Measurements from ENCODE around the gene BTBD16. TPM values are rescaled to one million over a fixed set of nuclear protein-coding genes. Genes with fewer than 3 reads are reported as not detected.

Gene BTBD16
- total and polyA plus RNA-seq, 3 experiments from 2014 or later, result not detected

GRCh38 chr10:122233857-122234348, 37.2 kb upstream of the BTBD16 start:
- Mint-ChIP-seq H3K27me3 (peaks cover 0 to 14% of the 10 kb centered on the region in 2 donors), H3K9me3 (no peaks in the 10 kb centered on the region), H3K27ac (no peak overlapping the region), H3K4me3 (no peak overlapping the region), H3K4me1 (no peaks in the 10 kb centered on the region), H3K36me3 (no peaks in the 10 kb centered on the region)
- Histone ChIP-seq H3K9me3 (ENCODE audit: low read length) (no peaks in the 10 kb centered on the region), H3K27me3 (ENCODE audit: insufficient read depth, low read length, poor library complexity, severe bottlenecking) (no peaks in the 10 kb centered on the region), H3K4me1 (ENCODE audit: insufficient read depth, low read length) (no peaks in the 10 kb centered on the region), H3K27ac (ENCODE audit: low read depth, low read length) (no peak overlapping the region), H3K36me3 (ENCODE audit: insufficient read depth, low read length) (no peaks in the 10 kb centered on the region), H3K4me3 (ENCODE audit: low read length) (no peak overlapping the region)
- ChIA-PET POLR2A (no interaction called here), CTCF (no interaction called here)
- no peak for DNase-seq

GRCh38 chr10:122234416-122234815, 36.7 kb upstream of the BTBD16 start:
- H3K4me3 ChIP-seq (ENCODE audit: low read length), result no peak overlapping the region
- H3K36me3 ChIP-seq (ENCODE audit: insufficient read depth, low read length), result no peaks in the 10 kb centered on the region
- CTCF ChIA-PET, result no interaction called here
- no peaks in the 10 kb centered on the region for H3K9me3 ChIP-seq (ENCODE audit: low read length)
- DNase-seq, result no peak
- POLR2A ChIA-PET, result no interaction called here
- no peaks in the 10 kb centered on the region for H3K4me1 Mint-ChIP-seq
- no peaks in the 10 kb centered on the region for H3K27me3 ChIP-seq (ENCODE audit: insufficient read depth, low read length, poor library complexity, severe bottlenecking)
- peaks cover 0 to 14% of the 10 kb centered on the region in 2 donors for H3K27me3 Mint-ChIP-seq
- H3K4me3 Mint-ChIP-seq, result no peak overlapping the region
- H3K27ac ChIP-seq (ENCODE audit: low read depth, low read length), result no peak overlapping the region
- no peaks in the 10 kb centered on the region for H3K36me3 Mint-ChIP-seq
- no peaks in the 10 kb centered on the region for H3K4me1 ChIP-seq (ENCODE audit: insufficient read depth, low read length)
- H3K9me3 Mint-ChIP-seq, result no peaks in the 10 kb centered on the region
- no peak overlapping the region for H3K27ac Mint-ChIP-seq

GRCh38 chr10:122236690-122237306, 34.3 kb upstream of the BTBD16 start:
- Mint-ChIP-seq H3K9me3 (no peaks in the 10 kb centered on the region), H3K4me1 (no peaks in the 10 kb centered on the region), H3K4me3 (no peak overlapping the region), H3K36me3 (no peaks in the 10 kb centered on the region), H3K27ac (no peak overlapping the region), H3K27me3 (peaks cover 1 to 7% of the 10 kb centered on the region in 2 donors)
- ChIA-PET POLR2A (no interaction called here), CTCF (no interaction called here)
- Histone ChIP-seq H3K4me3 (ENCODE audit: low read length) (no peak overlapping the region), H3K27ac (ENCODE audit: low read depth, low read length) (no peak overlapping the region), H3K36me3 (ENCODE audit: insufficient read depth, low read length) (no peaks in the 10 kb centered on the region), H3K9me3 (ENCODE audit: low read length) (no peaks in the 10 kb centered on the region), H3K27me3 (ENCODE audit: insufficient read depth, low read length, poor library complexity, severe bottlenecking) (no peaks in the 10 kb centered on the region), H3K4me1 (ENCODE audit: insufficient read depth, low read length) (no peaks in the 10 kb centered on the region)
- no peak for DNase-seq

DNA sequence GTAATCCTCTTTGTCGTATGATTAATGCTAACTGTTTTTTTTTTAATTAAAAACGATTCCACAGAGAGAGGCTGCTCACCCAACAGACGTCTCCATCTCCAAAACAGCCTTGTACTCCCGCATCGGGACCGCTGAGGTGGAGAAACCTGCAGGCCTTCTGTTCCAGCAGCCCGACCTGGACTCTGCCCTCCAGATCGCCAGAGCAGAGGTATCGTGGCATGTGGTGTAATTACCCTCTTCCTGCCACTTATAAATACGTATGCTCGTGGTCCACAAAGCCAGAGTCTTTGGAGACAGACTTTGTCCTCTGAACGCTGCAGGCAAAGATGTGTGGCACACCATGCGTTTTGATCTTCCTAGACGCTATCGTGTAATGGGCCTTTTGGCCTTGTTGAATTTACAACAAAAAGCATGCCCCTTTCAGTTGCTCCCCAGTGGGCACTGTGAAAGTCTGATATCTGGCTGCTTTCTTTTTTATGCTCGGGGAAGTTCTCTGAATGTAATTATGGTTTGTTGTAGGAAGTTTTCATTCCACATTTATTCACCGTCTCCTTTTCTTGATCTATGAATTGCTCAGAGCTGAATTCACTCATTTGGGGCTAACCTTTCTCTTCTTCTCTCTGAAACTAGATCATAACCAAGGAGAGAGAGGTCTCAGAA, 33.6 kb upstream of the BTBD16 start:
- Histone ChIP-seq H3K9me3 (ENCODE audit: low read length) (no peaks in the 10 kb centered on the region), H3K4me1 (ENCODE audit: insufficient read depth, low read length) (no peaks in the 10 kb centered on the region), H3K27ac (ENCODE audit: low read depth, low read length) (no peak overlapping the region), H3K4me3 (ENCODE audit: low read length) (no peak overlapping the region), H3K27me3 (ENCODE audit: insufficient read depth, low read length, poor library complexity, severe bottlenecking) (no peaks in the 10 kb centered on the region), H3K36me3 (ENCODE audit: insufficient read depth, low read length) (no peaks in the 10 kb centered on the region)
- POLR2A ChIA-PET, result no interaction called here
- H3K36me3 Mint-ChIP-seq, result no peaks in the 10 kb centered on the region
- DNase-seq, result no peak
- no peak overlapping the region for H3K27ac Mint-ChIP-seq
- H3K4me1 Mint-ChIP-seq, result no peaks in the 10 kb centered on the region
- H3K27me3 Mint-ChIP-seq, result peaks cover 1 to 7% of the 10 kb centered on the region in 2 donors
- H3K4me3 Mint-ChIP-seq, result no peak overlapping the region
- CTCF ChIA-PET, result no interaction called here
- H3K9me3 Mint-ChIP-seq, result no peaks in the 10 kb centered on the region

GRCh38 chr10:122239578-122240257, 31.4 kb upstream of the BTBD16 start:
- ChIA-PET POLR2A (no interaction called here), CTCF (no interaction called here)
- H3K4me3 Mint-ChIP-seq, result no peak overlapping the region
- peaks cover 1 to 2% of the 10 kb centered on the region in 2 donors for H3K27me3 Mint-ChIP-seq
- H3K4me1 Mint-ChIP-seq, result no peaks in the 10 kb centered on the region
- DNase-seq, result no peak
- Histone ChIP-seq H3K27me3 (ENCODE audit: insufficient read depth, low read length, poor library complexity, severe bottlenecking) (no peaks in the 10 kb centered on the region), H3K9me3 (ENCODE audit: low read length) (no peaks in the 10 kb centered on the region), H3K36me3 (ENCODE audit: insufficient read depth, low read length) (no peaks in the 10 kb centered on the region), H3K27ac (ENCODE audit: low read depth, low read length) (no peak overlapping the region), H3K4me3 (ENCODE audit: low read length) (no peak overlapping the region), H3K4me1 (ENCODE audit: insufficient read depth, low read length) (no peaks in the 10 kb centered on the region)
- H3K36me3 Mint-ChIP-seq, result no peaks in the 10 kb centered on the region
- no peaks in the 10 kb centered on the region for H3K9me3 Mint-ChIP-seq
- H3K27ac Mint-ChIP-seq, result no peak overlapping the region

GRCh38 chr10:122240401-122240800, 30.7 kb upstream of the BTBD16 start:
- DNase-seq, result peak in 1 of 5 donors; percentile 16
- Histone ChIP-seq H3K36me3 (ENCODE audit: insufficient read depth, low read length) (no peaks in the 10 kb centered on the region), H3K27me3 (ENCODE audit: insufficient read depth, low read length, poor library complexity, severe bottlenecking) (no peaks in the 10 kb centered on the region), H3K9me3 (ENCODE audit: low read length) (no peaks in the 10 kb centered on the region), H3K27ac (ENCODE audit: low read depth, low read length) (no peak overlapping the region), H3K4me3 (ENCODE audit: low read length) (no peak overlapping the region), H3K4me1 (ENCODE audit: insufficient read depth, low read length) (no peaks in the 10 kb centered on the region)
- CTCF ChIA-PET, result no interaction called here
- peaks cover 1 to 2% of the 10 kb centered on the region in 2 donors for H3K27me3 Mint-ChIP-seq
- no peaks in the 10 kb centered on the region for H3K9me3 Mint-ChIP-seq
- H3K4me1 Mint-ChIP-seq, result no peaks in the 10 kb centered on the region
- POLR2A ChIA-PET, result no interaction called here
- no peak overlapping the region for H3K4me3 Mint-ChIP-seq
- no peak overlapping the region for H3K27ac Mint-ChIP-seq
- H3K36me3 Mint-ChIP-seq, result no peaks in the 10 kb centered on the region

DNA sequence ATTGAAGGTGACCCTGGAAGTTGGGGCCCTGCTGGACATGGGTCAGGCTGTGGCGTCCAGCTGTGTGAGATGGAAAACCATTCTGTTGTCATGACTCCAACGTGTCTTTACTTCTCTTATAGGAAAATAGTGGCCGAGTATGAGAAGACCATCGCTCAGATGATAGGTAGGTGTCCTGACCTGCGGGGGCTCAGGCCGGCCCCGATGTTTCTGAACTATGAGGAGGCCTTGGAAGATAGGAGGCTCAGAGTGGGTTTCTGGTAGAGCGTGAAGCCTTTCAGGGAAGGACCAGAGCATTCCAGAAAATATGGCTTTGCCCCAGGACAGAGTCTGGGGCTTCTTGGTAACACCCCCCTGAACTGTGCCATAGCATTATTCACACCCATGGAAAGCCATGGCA, 29.3 kb upstream of the BTBD16 start:
- no peak overlapping the region for H3K27ac ChIP-seq (ENCODE audit: low read depth, low read length)
- no peak overlapping the region for H3K27ac Mint-ChIP-seq
- H3K4me1 Mint-ChIP-seq, result no peaks in the 10 kb centered on the region
- peaks cover 0 to 1% of the 10 kb centered on the region in 2 donors for H3K27me3 Mint-ChIP-seq
- ChIA-PET POLR2A (no interaction called here), CTCF (no interaction called here)
- H3K36me3 ChIP-seq (ENCODE audit: insufficient read depth, low read length), result no peaks in the 10 kb centered on the region
- H3K9me3 ChIP-seq (ENCODE audit: low read length), result no peaks in the 10 kb centered on the region
- no peaks in the 10 kb centered on the region for H3K27me3 ChIP-seq (ENCODE audit: insufficient read depth, low read length, poor library complexity, severe bottlenecking)
- H3K4me3 Mint-ChIP-seq, result no peak overlapping the region
- no peak for DNase-seq
- no peaks in the 10 kb centered on the region for H3K36me3 Mint-ChIP-seq
- no peaks in the 10 kb centered on the region for H3K4me1 ChIP-seq (ENCODE audit: insufficient read depth, low read length)
- no peak overlapping the region for H3K4me3 ChIP-seq (ENCODE audit: low read length)
- H3K9me3 Mint-ChIP-seq, result no peaks in the 10 kb centered on the region

DNA sequence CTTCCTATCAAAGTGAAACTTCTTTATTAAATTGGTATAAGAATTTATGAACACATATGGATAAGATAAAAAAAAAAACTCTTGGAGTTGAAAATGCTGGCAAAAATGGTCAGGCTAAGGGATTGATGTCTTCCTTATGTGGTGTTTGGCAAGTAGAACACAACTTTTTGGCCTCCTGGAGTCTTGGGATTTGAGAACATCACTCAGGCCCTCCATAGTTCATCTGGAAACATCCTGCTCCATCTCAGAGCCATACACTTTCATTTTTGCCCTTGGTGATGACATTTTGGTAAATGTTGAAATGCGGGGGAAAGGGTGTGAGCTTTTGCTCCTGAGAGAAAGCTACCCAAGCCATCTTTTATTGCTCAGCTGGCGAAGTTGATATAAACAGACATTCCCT, 27.5 kb upstream of the BTBD16 start:
- no peak overlapping the region for H3K27ac Mint-ChIP-seq
- Histone ChIP-seq H3K36me3 (ENCODE audit: insufficient read depth, low read length) (no peaks in the 10 kb centered on the region), H3K9me3 (ENCODE audit: low read length) (no peaks in the 10 kb centered on the region), H3K27ac (ENCODE audit: low read depth, low read length) (no peak overlapping the region), H3K27me3 (ENCODE audit: insufficient read depth, low read length, poor library complexity, severe bottlenecking) (no peaks in the 10 kb centered on the region), H3K4me1 (ENCODE audit: insufficient read depth, low read length) (no peaks in the 10 kb centered on the region), H3K4me3 (ENCODE audit: low read length) (no peak overlapping the region)
- H3K27me3 Mint-ChIP-seq, result peaks cover 1 to 4% of the 10 kb centered on the region in 2 donors
- ChIA-PET CTCF (no interaction called here), POLR2A (no interaction called here)
- no peaks in the 10 kb centered on the region for H3K4me1 Mint-ChIP-seq
- H3K36me3 Mint-ChIP-seq, result no peaks in the 10 kb centered on the region
- H3K9me3 Mint-ChIP-seq, result no peaks in the 10 kb centered on the region
- DNase-seq, result no peak
- H3K4me3 Mint-ChIP-seq, result no peak overlapping the region
